Vagina (tissue), 2 donors: ENCODE results near the gene KPNA5. TPM values are rescaled to one million over a fixed set of nuclear protein-coding genes. Genes with fewer than 3 reads are reported as not detected.
A peak's percentile ranks its signal among the peaks of the same experiment; 100 is the strongest.

Experiments used
- DNase-seq, 2 donors: peaks; one replicate each; pipeline ENCODE4 v3.0.0-alpha.2; 2017; ENCODE audit errors: extremely low spot score in 2 of 2
- H3K27ac ChIP-seq: fragments of 200-600 bp; sonication (generic); one replicate; pipeline ENCODE4 v1.5.1; 2019
- H3K27me3 ChIP-seq: fragments of 200-600 bp; sonication (generic); one replicate; pipeline ENCODE4 v1.5.1; 2019
- H3K36me3 ChIP-seq, 2 donors: fragments of 200-600 bp; sonication (generic); one replicate each; pipeline ENCODE4 v1.5.1; 2017 to 2019
- H3K4me1 ChIP-seq: fragments of 200-600 bp; sonication (generic); one replicate; pipeline ENCODE4 v1.5.1; 2019
- H3K4me3 ChIP-seq, 2 donors: fragments of 200-600 bp; sonication (generic); 1 replicate in 1 of 2; 2 replicates in 1 of 2; pipeline ENCODE4 v1.5.1; 2016 to 2019
- H3K9me3 ChIP-seq: fragments of 200-600 bp; sonication (generic); one replicate; pipeline ENCODE4 v1.5.1; 2019
- POLR2A ChIP-seq, 2 donors: fragments of 450-650 bp; IDR thresholded peaks; one replicate each; pipeline ENCODE4 v1.6.1; 2017; ENCODE audit warnings: antibody characterized with exemption in 2 of 2, mild to moderate bottlenecking in 2 of 2, moderate library complexity in 2 of 2
- POLR2AphosphoS5 ChIP-seq, 2 donors: sonication (generic); formaldehyde crosslinking; IDR thresholded peaks; one replicate each; pipeline ENCODE4 v1.9.0; 2017; ENCODE audit warnings: antibody characterized with exemption in 2 of 2, mild to moderate bottlenecking in 2 of 2, low read depth in 1 of 2; ENCODE audit not compliant: insufficient read depth in 1 of 2
- intact Hi-C: fragments of 100-400 bp; cut with DNase I; formaldehyde crosslinking; loops from one replicate; pipeline ENCODE4 v1.15.1; 2023
- total RNA-seq: library from RNA; depleted of rRNA; stranded (reverse); fragments of >200 nt; gene quantifications from one replicate; pipeline ENCODE4 v1.2.3, GENCODE V29; 2016
- TF ChIP-seq, protein P1 (sequence below), 3 experiments: fragments of 450-650 bp in 2 of 3; fragments of 200-600 bp in 1 of 3; sonication (generic) in 1 of 3; IDR thresholded peaks; one replicate each; pipeline ENCODE4 v1.5.1; 2017 to 2019; ENCODE audit warnings: antibody characterized with exemption in 3 of 3, mild to moderate bottlenecking in 2 of 3, moderate library complexity in 2 of 3

KPNA5 gene
- total RNA-seq, 1 donor from 2014 or later = 7.9 TPM

DNA sequence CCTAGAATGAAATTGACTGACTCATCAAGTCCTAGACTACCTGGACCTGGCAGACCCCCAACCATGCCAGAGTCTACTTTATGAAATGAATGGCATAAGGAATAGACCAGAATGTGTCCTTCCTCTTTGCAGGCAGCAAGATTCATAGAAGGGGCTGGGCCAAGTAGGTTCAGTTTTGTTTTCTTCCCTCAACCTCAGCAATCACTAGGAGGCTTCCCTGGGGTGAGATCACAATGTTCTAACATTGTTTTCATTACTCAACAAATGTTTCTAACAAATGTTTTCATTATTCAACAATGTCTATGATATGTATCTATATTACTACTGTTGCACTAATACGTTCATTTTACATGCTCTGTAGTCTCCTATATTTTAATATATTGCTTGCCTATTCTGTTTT lies 92.9 kb downstream of the KPNA5 start:
- no peaks in the 10 kb centered on the region for H3K36me3 ChIP-seq
- no peaks in the 10 kb centered on the region for H3K9me3 ChIP-seq
- no peaks in the 10 kb centered on the region for H3K27me3 ChIP-seq
- no peak for DNase-seq
- intact Hi-C loops = no loop called here
- no peak overlapping the region for H3K27ac ChIP-seq
- H3K4me1 ChIP-seq = no peaks in the 10 kb centered on the region
- TF ChIP-seq, protein P1, sequence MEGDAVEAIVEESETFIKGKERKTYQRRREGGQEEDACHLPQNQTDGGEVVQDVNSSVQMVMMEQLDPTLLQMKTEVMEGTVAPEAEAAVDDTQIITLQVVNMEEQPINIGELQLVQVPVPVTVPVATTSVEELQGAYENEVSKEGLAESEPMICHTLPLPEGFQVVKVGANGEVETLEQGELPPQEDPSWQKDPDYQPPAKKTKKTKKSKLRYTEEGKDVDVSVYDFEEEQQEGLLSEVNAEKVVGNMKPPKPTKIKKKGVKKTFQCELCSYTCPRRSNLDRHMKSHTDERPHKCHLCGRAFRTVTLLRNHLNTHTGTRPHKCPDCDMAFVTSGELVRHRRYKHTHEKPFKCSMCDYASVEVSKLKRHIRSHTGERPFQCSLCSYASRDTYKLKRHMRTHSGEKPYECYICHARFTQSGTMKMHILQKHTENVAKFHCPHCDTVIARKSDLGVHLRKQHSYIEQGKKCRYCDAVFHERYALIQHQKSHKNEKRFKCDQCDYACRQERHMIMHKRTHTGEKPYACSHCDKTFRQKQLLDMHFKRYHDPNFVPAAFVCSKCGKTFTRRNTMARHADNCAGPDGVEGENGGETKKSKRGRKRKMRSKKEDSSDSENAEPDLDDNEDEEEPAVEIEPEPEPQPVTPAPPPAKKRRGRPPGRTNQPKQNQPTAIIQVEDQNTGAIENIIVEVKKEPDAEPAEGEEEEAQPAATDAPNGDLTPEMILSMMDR (IDR thresholded peaks at IDR 0.05) = no peak
- TF ChIP-seq POLR2A (IDR thresholded peaks at IDR 0.05) (no peak), POLR2AphosphoS5 (IDR thresholded peaks at IDR 0.05; ENCODE audit: insufficient read depth in 1 of 2, low read depth in 1 of 2) (no peak)
- no peak overlapping the region for H3K4me3 ChIP-seq

DNA sequence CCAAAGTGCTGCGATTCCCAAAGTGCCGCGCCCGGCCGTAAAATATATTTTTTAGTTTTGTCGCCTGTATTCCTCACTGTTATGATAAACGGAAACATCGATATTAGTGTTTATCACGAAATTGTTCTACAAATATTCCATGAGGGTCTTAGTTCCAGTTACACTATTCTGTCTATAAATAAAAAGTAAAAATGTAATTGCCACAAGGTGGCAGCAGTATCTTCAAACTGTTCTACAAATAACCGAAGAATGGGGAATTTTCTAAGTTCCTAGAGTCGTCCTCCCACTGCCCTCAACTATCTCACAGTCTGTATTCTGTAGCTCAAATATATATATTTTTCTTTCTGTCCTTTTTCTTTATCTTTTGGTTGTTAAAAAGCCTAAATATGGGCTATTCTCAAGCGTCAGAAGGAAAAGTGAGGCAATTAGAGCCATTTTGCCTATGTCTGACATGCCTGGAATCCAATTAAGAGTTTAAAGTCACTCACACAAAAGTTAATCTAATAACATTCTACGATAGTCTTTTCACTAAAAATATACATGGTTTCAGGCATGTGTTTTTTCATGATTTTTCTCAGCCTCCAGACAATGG lies 98.7 kb downstream of the KPNA5 start:
- H3K27me3 ChIP-seq = no peaks in the 10 kb centered on the region
- TF ChIP-seq, protein P1 (IDR thresholded peaks at IDR 0.05) = peak in 2 of 3 experiments; percentile 31 to 43
- no peak for TF ChIP-seq POLR2AphosphoS5 (IDR thresholded peaks at IDR 0.05; ENCODE audit: insufficient read depth in 1 of 2, low read depth in 1 of 2)
- no peak for TF ChIP-seq POLR2A (IDR thresholded peaks at IDR 0.05)
- no peaks in the 10 kb centered on the region for H3K9me3 ChIP-seq
- intact Hi-C loops = no loop called here
- H3K27ac ChIP-seq = no peak overlapping the region
- no peaks in the 10 kb centered on the region for H3K36me3 ChIP-seq
- no peak overlapping the region for H3K4me3 ChIP-seq
- DNase-seq = no peak
- H3K4me1 ChIP-seq = no peaks in the 10 kb centered on the region

DNA sequence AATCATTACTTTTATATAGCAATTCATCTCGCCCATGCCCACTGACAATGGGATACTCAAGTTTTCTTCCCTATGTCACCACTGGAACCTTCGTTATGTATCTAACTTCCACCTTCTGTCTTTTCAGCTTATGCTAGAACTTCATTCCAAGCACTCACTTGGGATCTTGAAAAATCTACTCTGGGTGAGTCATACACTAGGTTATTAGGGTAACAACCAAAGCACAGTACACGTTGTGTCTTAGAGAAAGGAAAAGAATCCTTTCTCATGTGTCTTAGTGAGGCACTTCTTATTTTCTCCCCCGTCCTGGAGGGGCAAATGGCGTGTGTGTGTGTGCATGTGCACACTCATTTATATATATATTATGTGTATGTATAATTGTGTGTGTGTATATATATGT lies 102.8 kb downstream of the KPNA5 start:
- H3K4me1 ChIP-seq = no peaks in the 10 kb centered on the region
- TF ChIP-seq POLR2AphosphoS5 (IDR thresholded peaks at IDR 0.05; ENCODE audit: insufficient read depth in 1 of 2, low read depth in 1 of 2) (no peak), POLR2A (IDR thresholded peaks at IDR 0.05) (no peak)
- TF ChIP-seq, protein P1 (IDR thresholded peaks at IDR 0.05) = no peak
- no peak for DNase-seq
- H3K36me3 ChIP-seq = no peaks in the 10 kb centered on the region
- H3K9me3 ChIP-seq = no peaks in the 10 kb centered on the region
- no peak overlapping the region for H3K27ac ChIP-seq
- intact Hi-C loops = no loop called here
- no peaks in the 10 kb centered on the region for H3K27me3 ChIP-seq
- H3K4me3 ChIP-seq = no peak overlapping the region

Other genes with a start within 250 kb of the KPNA5 start
- gene CALHM6, start 219.8 kb upstream of the KPNA5 start, total RNA-seq = not detected
- 2.2 TPM for gene CALHM5, start 169.6 kb upstream of the KPNA5 start, total RNA-seq
- not detected for gene TRAPPC3L, start 135.5 kb upstream of the KPNA5 start, total RNA-seq
- not detected for gene CALHM4, start 127.5 kb upstream of the KPNA5 start, total RNA-seq
- 37.8 TPM for gene RWDD1, start 109.7 kb upstream of the KPNA5 start, total RNA-seq
- gene RSPH4A, start 64.7 kb upstream of the KPNA5 start, total RNA-seq = not detected
- gene ZUP1, start 12.4 kb upstream of the KPNA5 start, total RNA-seq = 13.0 TPM
- 19.6 TPM for gene FAM162B, start 84.5 kb downstream of the KPNA5 start, total RNA-seq
- not detected for gene GPRC6A, start 147.9 kb downstream of the KPNA5 start, total RNA-seq
- not detected for gene RFX6, start 196.0 kb downstream of the KPNA5 start, total RNA-seq